HCT116 (cell line): ENCODE results near the gene FUT6. TPM values are rescaled to one million over a fixed set of nuclear protein-coding genes. Genes with fewer than 3 reads are reported as not detected.

Source experiments
- ATAC-seq: fragments of 200-7000 bp; cut with Tn5 transposase; 2 replicates; pipeline ENCODE4 v1.9.1; 2020; ENCODE audit warnings: mild to moderate bottlenecking, moderate library complexity
- BruUV-seq: library from RNA; stranded (reverse); fragments of 400-500 nt; replicated peaks from 2 replicates; lab custom pipeline; 2021; lab: Mats Ljungman, UMichigan
- CTCF ChIA-PET: fragments of 300-600 bp; sonication (Branson Sonifier 250); formaldehyde crosslinking; loops from one replicate; lab custom pipeline; 2021; ENCODE audit warnings: antibody characterized with exemption; lab: Charles Lee
- POLR2A ChIA-PET: fragments of 300-600, 350-600 bp; sonication (Branson Sonifier 250); formaldehyde crosslinking; loops from one replicate; lab custom pipeline; 2021; ENCODE audit warnings: antibody characterized with exemption; lab: Charles Lee
- RAD21 ChIA-PET, 2 experiments: fragments of 300-600 bp; sonication (Branson Sonifier 250); formaldehyde crosslinking; loops; one replicate each; lab custom pipeline; 2023; ENCODE audit warnings: low total read pairs in 2 of 2; ENCODE audit not compliant: uncharacterized antibody in 2 of 2, unreplicated experiment in 2 of 2, low non-redundant PET in 1 of 2; lab: Charles Lee
- DNase-seq: peaks from one replicate; pipeline ENCODE4 v3.0.0-alpha.2; 2010; ENCODE audit warnings: low read depth, low spot score
- H2AFZ ChIP-seq: fragments of 200-600 bp; shearing (Covaris generic), sonication (generic); 2 replicates; pipeline ENCODE4 v1.6.1; 2017; ENCODE audit warnings: low read depth, mixed run types, mixed read lengths, antibody characterized with exemption, low read length; ENCODE audit not compliant: poor library complexity, severe bottlenecking
- H3K27ac ChIP-seq: 2 replicates; pipeline ENCODE4 v1.5.1; 2012; ENCODE audit warnings: low read depth, low read length
- H3K27me3 ChIP-seq: fragments of 200-600 bp; sonication (generic); 2 replicates; pipeline ENCODE4 v1.6.1; 2016; ENCODE audit warnings: mixed run types, low read length, mixed read lengths; ENCODE audit not compliant: insufficient read depth
- H3K36me3 ChIP-seq, 2 experiments: fragments of 200-500 bp in 1 of 2; fragments of 200-600 bp in 1 of 2; sonication (Bioruptor generic) in 1 of 2; sonication (generic) in 1 of 2; 2 replicates each; pipeline versions ENCODE4 v1.5.1 to v1.6.1; 2014 to 2016; ENCODE audit warnings: low read length in 2 of 2, inconsistent platforms in 1 of 2, mixed read lengths in 1 of 2, mixed run types in 1 of 2; ENCODE audit not compliant: insufficient read depth in 2 of 2, control insufficient read depth in 1 of 2
- H3K4me1 ChIP-seq, 2 experiments: fragments of 200-600 bp in 1 of 2; sonication (generic) in 1 of 2; 2 replicates each; pipeline versions ENCODE4 v1.5.1 to v1.6.1; 2012 to 2017; ENCODE audit warnings: low read length in 2 of 2, inconsistent platforms in 1 of 2, mild to moderate bottlenecking in 1 of 2, mixed read lengths in 1 of 2, mixed run types in 1 of 2, moderate library complexity in 1 of 2; ENCODE audit not compliant: insufficient read depth in 2 of 2, control insufficient read depth in 1 of 2
- H3K4me2 ChIP-seq: fragments of 200-600 bp; sonication (generic); 2 replicates; pipeline ENCODE4 v1.6.1; 2017; ENCODE audit warnings: mixed run types, low read length, mixed read lengths
- H3K4me3 ChIP-seq, 2 experiments: fragments of 200-600 bp in 1 of 2; sonication (generic) in 1 of 2; replicated peaks in 1 of 2; 2 replicates each; pipeline ENCODE4 v1.5.1; 2011 to 2016; ENCODE audit warnings: low read length in 2 of 2, control low read depth in 1 of 2, low read depth in 1 of 2, mild to moderate bottlenecking in 1 of 2, mixed read lengths in 1 of 2, mixed run types in 1 of 2
- H3K79me2 ChIP-seq: fragments of 200-600 bp; sonication (generic); 2 replicates; pipeline ENCODE4 v1.6.1; 2017; ENCODE audit warnings: mild to moderate bottlenecking, mixed run types, low read length, moderate library complexity, mixed read lengths; ENCODE audit not compliant: insufficient read depth
- H3K9ac ChIP-seq: fragments of 200-600 bp; sonication (generic); 2 replicates; pipeline ENCODE4 v1.6.1; 2016; ENCODE audit warnings: low read length, mixed read lengths
- H3K9me2 ChIP-seq: fragments of 200-600 bp; sonication (generic), shearing (Covaris generic); 2 replicates; pipeline ENCODE4 v1.6.1; 2017; ENCODE audit warnings: mixed run types, mild to moderate bottlenecking, moderate library complexity; ENCODE audit not compliant: insufficient read depth
- H3K9me3 ChIP-seq, 2 experiments: fragments of 200-500 bp in 1 of 2; fragments of 200-600 bp in 1 of 2; sonication (Bioruptor generic) in 1 of 2; sonication (generic) in 1 of 2; 2 replicates each; pipeline ENCODE4 v1.6.1; 2014 to 2017; ENCODE audit warnings: low read length in 2 of 2, mixed read lengths in 2 of 2, inconsistent platforms in 1 of 2, low read depth in 1 of 2, mild to moderate bottlenecking in 1 of 2, mixed run types in 1 of 2, moderate library complexity in 1 of 2; ENCODE audit not compliant: control insufficient read depth in 1 of 2, insufficient read depth in 1 of 2
- H4K20me1 ChIP-seq: fragments of 200-600 bp; sonication (generic), shearing (Covaris generic); 2 replicates; pipeline ENCODE4 v1.6.1; 2017; ENCODE audit warnings: mixed run types, mild to moderate bottlenecking, moderate library complexity; ENCODE audit not compliant: insufficient read depth
- CEBPB ChIP-seq: IDR thresholded peaks from 2 replicates; pipeline ENCODE4 v1.6.1; 2012; ENCODE audit warnings: low read depth
- EGR1 ChIP-seq: IDR thresholded peaks from 2 replicates; pipeline ENCODE4 v1.6.1; 2012; ENCODE audit warnings: low read depth
- ELF1 ChIP-seq: IDR thresholded peaks from 2 replicates; pipeline ENCODE4 v1.6.1; 2012; ENCODE audit warnings: low read depth, borderline replicate concordance
- EZH2 ChIP-seq: fragments of 200-600 bp; sonication (generic); IDR thresholded peaks from 2 replicates; pipeline ENCODE4 v1.6.1; 2017; ENCODE audit warnings: antibody characterized with exemption, mixed run types
- FOSL1 ChIP-seq: IDR thresholded peaks from 2 replicates; pipeline ENCODE4 v1.6.1; 2012; ENCODE audit warnings: low read depth
- POLR2A ChIP-seq: IDR thresholded peaks from 2 replicates; pipeline ENCODE4 v1.7.0; 2011; ENCODE audit warnings: borderline replicate concordance; ENCODE audit not compliant: insufficient read depth, insufficient read length; ENCODE audit errors: extremely low read depth
- SRF ChIP-seq: IDR thresholded peaks from 2 replicates; pipeline ENCODE4 v1.6.1; 2012; ENCODE audit warnings: low read depth
- TCF7L2 ChIP-seq: IDR thresholded peaks from 2 replicates; pipeline ENCODE4 v1.7.0; 2011; ENCODE audit warnings: borderline replicate concordance, inconsistent platforms; ENCODE audit not compliant: insufficient read depth, insufficient read length; ENCODE audit errors: extremely low read depth
- ZNF274 ChIP-seq: fragments of 200-500 bp; sonication (Bioruptor generic); IDR thresholded peaks from 2 replicates; pipeline ENCODE4 v1.6.1; 2014; ENCODE audit warnings: mild to moderate bottlenecking, low read depth, low read length, inconsistent platforms
- intact Hi-C: fragments of 100-400 bp; cut with micrococcal nuclease; formaldehyde crosslinking; loops from 2 replicates; pipeline ENCODE4 v1.10.0; 2022
- total RNA-seq: library from RNA; stranded (reverse); gene quantifications from one replicate; pipeline ENCODE4 v1.2.1, GENCODE V29; 2021; ENCODE audit not compliant: unreplicated experiment
- TF ChIP-seq, protein P1 (sequence below): IDR thresholded peaks from 2 replicates; pipeline ENCODE4 v1.6.1; 2011; ENCODE audit warnings: mild to moderate bottlenecking, low read length, moderate library complexity; ENCODE audit not compliant: insufficient replicate concordance; ENCODE audit errors: extremely low read depth

FUT6 gene
- total RNA-seq, 1 experiment from 2014 or later: not detected

DNA sequence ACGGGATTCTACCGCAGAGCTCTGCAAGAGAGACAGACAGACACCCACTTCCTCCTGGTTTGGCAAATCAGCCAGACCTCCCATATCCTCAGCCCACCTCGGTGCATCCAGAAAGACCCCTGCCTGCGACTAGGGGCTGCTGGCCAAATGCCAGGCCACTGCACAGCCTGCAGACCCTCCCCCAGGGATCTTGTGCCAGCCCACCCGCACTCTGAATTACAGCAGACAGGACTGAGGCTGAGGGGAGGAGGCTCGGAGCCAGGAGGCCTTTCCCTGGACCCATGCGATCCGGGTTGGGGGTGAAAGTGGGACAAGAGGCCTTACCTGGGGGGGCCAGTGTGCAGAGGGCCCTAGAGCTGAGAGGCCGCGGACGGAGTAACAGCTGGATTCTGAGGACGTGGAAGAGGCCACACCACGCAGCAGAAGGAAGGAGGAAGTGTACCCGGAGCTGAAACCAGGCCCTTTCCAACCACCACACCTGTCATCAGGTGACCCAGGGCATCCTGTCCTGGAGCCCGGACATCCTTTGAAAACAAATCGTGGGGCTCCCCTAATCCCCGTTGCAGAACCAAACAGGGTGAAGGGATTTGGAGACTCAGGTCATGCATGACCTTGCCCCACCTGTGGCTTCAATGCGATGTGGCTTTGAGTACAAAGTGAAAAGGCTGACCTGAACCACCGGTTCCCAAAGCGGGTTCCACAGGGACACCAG lies 993 bp downstream of the FUT6 start:
- TF ChIP-seq EGR1 (no peak), CEBPB (no peak), FOSL1 (no peak), ZNF274 (no peak), POLR2A (no peak), EZH2 (no peak), SRF (no peak), ELF1 (no peak), TCF7L2 (no peak)
- TF ChIP-seq, protein P1, sequence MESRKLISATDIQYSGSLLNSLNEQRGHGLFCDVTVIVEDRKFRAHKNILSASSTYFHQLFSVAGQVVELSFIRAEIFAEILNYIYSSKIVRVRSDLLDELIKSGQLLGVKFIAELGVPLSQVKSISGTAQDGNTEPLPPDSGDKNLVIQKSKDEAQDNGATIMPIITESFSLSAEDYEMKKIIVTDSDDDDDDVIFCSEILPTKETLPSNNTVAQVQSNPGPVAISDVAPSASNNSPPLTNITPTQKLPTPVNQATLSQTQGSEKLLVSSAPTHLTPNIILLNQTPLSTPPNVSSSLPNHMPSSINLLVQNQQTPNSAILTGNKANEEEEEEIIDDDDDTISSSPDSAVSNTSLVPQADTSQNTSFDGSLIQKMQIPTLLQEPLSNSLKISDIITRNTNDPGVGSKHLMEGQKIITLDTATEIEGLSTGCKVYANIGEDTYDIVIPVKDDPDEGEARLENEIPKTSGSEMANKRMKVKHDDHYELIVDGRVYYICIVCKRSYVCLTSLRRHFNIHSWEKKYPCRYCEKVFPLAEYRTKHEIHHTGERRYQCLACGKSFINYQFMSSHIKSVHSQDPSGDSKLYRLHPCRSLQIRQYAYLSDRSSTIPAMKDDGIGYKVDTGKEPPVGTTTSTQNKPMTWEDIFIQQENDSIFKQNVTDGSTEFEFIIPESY: no peak
- TF ChIP-seq, all 23 proteins: peak for 0
- H3K9me2 ChIP-seq: no peaks in the 10 kb centered on the region
- H3K79me2 ChIP-seq: no peaks in the 10 kb centered on the region
- ChIA-PET POLR2A (interaction anchor here (4.5 kb wide), 1 partner anchor 10 kb away, joined by 28 read pairs; no protein-coding TSS in a partner anchor), RAD21 (no interaction called here), CTCF (no interaction called here)
- H3K9me3 ChIP-seq: no peaks in the 10 kb centered on the region
- no peak overlapping the region for H3K9ac ChIP-seq
- peaks cover 9 to 18% of the 10 kb centered on the region in 2 experiments; a peak in 2 of 4 replicates for H3K4me1 ChIP-seq
- no peaks in the 10 kb centered on the region for H3K27me3 ChIP-seq
- BruUV-seq: no TSS peak
- no peak overlapping the region for H3K4me2 ChIP-seq
- intact Hi-C loops: no loop called here
- no peak overlapping the region for H3K4me3 ChIP-seq
- DNase-seq: no peak
- no peak for ATAC-seq
- no peak overlapping the region for H3K27ac ChIP-seq
- H3K36me3 ChIP-seq: no peaks in the 10 kb centered on the region
- no peak overlapping the region for H2AFZ ChIP-seq
- H4K20me1 ChIP-seq: no peaks in the 10 kb centered on the region
